Testis (tissue), 3 donors: Measurements from ENCODE around the gene OSBPL5. TPM values are rescaled to one million over a fixed set of nuclear protein-coding genes. Genes with fewer than 3 reads are reported as not detected.

Experiments
- DNase-seq: peaks from one replicate; pipeline ENCODE4 v3.0.0-alpha.2; 2019
- H3K27ac ChIP-seq, 2 donors: fragments of 200-600 bp; sonication (generic); one replicate each; pipeline ENCODE4 v1.5.1; 2019
- H3K27me3 ChIP-seq: fragments of 200-600 bp; sonication (generic); one replicate; pipeline ENCODE4 v1.5.1; 2019
- H3K36me3 ChIP-seq: fragments of 200-600 bp; sonication (generic); one replicate; pipeline ENCODE4 v1.5.1; 2017; ENCODE audit warnings: low read depth; ENCODE audit errors: missing control alignments
- H3K4me1 ChIP-seq: fragments of 200-600 bp; sonication (generic); one replicate; pipeline ENCODE4 v1.5.1; 2019
- H3K4me3 ChIP-seq, 2 donors: fragments of 200-600 bp; sonication (generic); one replicate each; pipeline ENCODE4 v1.5.1; 2017 to 2019
- H3K9me3 ChIP-seq: fragments of 200-600 bp; sonication (generic); one replicate; pipeline ENCODE4 v1.5.1; 2017
- POLR2A ChIP-seq: fragments of 450-650 bp; IDR thresholded peaks from one replicate; pipeline ENCODE4 v1.6.1; 2017; ENCODE audit warnings: antibody characterized with exemption, mild to moderate bottlenecking, moderate library complexity
- WGBS, 2 donors: methylation state at CpG; one replicate each; pipeline ENCODE4 v1.1.5; 2018; 5-methylcytosine and 5-hydroxymethylcytosine counted together
- intact Hi-C: fragments of 100-400 bp; cut with DNase I; formaldehyde crosslinking; loops from one replicate; pipeline ENCODE4 v1.15.1; 2023; ENCODE audit warnings: low total_unique reads
- polyA plus RNA-seq: library from polyadenylated mRNA; stranded (reverse); fragments of 350-450 nt; fragmentation: Illumina TruSeq; extraction: RNeasy Lipid Tissue Mini Kit (QIAGEN cat#74804); gene quantifications from one replicate; pipeline ENCODE4 v1.2.3, GENCODE V29; 2014; ENCODE audit warnings: low read depth, low replicate concordance; ENCODE audit not compliant: insufficient read depth
- total RNA-seq, 2 donors: library from RNA; depleted of rRNA; stranded (reverse); fragments of >200 nt; gene quantifications; one replicate each; pipeline ENCODE4 v1.2.3, GENCODE V29; 2016
- TF ChIP-seq, protein P1 (sequence below), 3 experiments: fragments of 450-650 bp in 2 of 3; fragments of 200-600 bp in 1 of 3; sonication (generic) in 1 of 3; IDR thresholded peaks; one replicate each; pipeline ENCODE4 v1.5.1; 2016 to 2019; ENCODE audit warnings: antibody characterized with exemption in 3 of 3, mild to moderate bottlenecking in 2 of 3, moderate library complexity in 1 of 3

OSBPL5 gene
- total and polyA plus RNA-seq, 3 donors from 2014 or later: 8.9 to 18.1 (median 13.2) TPM

DNA sequence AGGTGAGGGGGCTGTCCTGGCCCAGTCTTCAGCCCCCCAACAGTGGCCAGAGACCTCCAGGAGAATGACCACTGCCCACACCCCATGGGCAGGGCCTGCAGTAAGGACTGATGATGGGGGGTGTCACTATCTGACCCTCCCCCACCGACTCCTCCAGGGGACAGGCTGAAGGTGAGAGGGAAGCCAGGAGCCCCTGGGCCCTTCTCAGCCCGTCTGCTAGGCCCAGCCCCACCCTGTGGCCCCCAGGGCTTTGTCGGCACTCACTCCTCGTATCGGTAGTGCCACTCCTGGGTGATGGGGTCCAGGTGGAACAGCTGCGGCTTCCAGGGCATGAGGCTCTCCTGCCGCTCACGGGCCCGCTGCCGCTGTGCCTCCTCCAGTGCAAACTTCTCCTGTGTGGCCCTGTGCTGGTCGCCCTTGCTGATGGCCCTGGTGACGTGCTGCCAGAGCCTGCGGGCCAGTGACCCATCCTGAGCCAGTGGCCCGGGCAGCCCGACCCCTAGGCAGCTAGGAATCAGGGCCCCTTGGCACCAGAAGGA, 72.4 kb downstream of the OSBPL5 start:
- Histone ChIP-seq H3K4me1 (no peaks in the 10 kb centered on the region), H3K4me3 (no peak overlapping the region), H3K36me3 (no peaks in the 10 kb centered on the region), H3K27ac (no peak overlapping the region), H3K9me3 (no peaks in the 10 kb centered on the region), H3K27me3 (no peaks in the 10 kb centered on the region)
- WGBS, 2 donors: 87% methylated on average over 14 of the region's 15 CpGs; no CpG with 5 or more reads in 1 of the 2 donors
- TF ChIP-seq, protein P1, sequence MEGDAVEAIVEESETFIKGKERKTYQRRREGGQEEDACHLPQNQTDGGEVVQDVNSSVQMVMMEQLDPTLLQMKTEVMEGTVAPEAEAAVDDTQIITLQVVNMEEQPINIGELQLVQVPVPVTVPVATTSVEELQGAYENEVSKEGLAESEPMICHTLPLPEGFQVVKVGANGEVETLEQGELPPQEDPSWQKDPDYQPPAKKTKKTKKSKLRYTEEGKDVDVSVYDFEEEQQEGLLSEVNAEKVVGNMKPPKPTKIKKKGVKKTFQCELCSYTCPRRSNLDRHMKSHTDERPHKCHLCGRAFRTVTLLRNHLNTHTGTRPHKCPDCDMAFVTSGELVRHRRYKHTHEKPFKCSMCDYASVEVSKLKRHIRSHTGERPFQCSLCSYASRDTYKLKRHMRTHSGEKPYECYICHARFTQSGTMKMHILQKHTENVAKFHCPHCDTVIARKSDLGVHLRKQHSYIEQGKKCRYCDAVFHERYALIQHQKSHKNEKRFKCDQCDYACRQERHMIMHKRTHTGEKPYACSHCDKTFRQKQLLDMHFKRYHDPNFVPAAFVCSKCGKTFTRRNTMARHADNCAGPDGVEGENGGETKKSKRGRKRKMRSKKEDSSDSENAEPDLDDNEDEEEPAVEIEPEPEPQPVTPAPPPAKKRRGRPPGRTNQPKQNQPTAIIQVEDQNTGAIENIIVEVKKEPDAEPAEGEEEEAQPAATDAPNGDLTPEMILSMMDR (IDR thresholded peaks at IDR 0.05): no peak
- TF ChIP-seq POLR2A: no peak
- no peak for DNase-seq
- intact Hi-C loops: loop anchor here (5.0 to 10.0 kb wide), 2 partner anchors 55 to 62 kb away; no protein-coding TSS in a partner anchor

DNA sequence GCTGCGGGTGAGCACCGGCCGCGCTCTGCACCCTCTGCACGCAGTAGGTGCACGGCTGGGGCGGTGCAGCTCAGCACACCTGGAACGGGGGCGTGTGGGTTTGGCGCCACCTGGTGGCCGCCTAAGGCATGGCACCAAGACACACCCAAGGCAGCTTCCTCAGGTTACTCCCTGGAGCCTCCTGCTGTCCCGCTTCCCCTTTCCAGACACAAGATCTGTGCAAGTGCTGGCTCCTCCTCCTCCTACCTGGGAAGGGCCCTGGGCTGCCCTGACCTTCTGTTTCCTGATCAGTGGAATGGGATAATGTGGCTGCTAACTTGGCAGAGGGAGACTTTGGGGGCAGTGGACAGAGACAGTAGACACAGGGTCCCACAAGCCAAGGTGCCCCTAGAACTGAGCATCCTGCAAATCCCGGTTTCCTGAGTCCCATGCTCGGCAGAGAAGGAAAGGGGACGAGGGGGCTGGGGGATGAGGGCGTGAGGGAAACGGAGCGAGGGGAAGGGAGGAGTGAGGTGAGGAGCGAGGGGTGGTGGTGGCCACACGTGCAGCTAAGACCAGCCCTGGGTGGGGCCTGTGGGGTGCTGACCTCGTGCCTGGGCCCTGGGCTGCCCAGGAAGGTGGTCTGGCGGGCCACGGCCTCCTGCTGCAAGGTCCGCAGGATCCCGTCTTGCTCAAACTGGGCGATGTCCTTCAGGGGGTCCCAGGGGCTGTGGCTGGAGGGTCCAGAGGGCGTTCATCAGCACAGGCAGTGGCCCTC, 73.1 kb downstream of the OSBPL5 start:
- Histone ChIP-seq H3K9me3 (no peaks in the 10 kb centered on the region), H3K36me3 (no peaks in the 10 kb centered on the region), H3K27ac (no peak overlapping the region), H3K4me3 (no peak overlapping the region), H3K4me1 (no peaks in the 10 kb centered on the region), H3K27me3 (no peaks in the 10 kb centered on the region)
- peak; percentile 78 for DNase-seq
- WGBS, 2 donors: 68 to 69% methylated on average over 9 to 22 of the region's 27 CpGs
- intact Hi-C loops: loop anchor here (5.0 to 10.0 kb wide), 2 partner anchors 55 to 63 kb away; no protein-coding TSS in a partner anchor
- TF ChIP-seq, protein P1 (IDR thresholded peaks at IDR 0.05): peak; percentile 93 to 100 (median 97)
- TF ChIP-seq POLR2A: no peak

DNA sequence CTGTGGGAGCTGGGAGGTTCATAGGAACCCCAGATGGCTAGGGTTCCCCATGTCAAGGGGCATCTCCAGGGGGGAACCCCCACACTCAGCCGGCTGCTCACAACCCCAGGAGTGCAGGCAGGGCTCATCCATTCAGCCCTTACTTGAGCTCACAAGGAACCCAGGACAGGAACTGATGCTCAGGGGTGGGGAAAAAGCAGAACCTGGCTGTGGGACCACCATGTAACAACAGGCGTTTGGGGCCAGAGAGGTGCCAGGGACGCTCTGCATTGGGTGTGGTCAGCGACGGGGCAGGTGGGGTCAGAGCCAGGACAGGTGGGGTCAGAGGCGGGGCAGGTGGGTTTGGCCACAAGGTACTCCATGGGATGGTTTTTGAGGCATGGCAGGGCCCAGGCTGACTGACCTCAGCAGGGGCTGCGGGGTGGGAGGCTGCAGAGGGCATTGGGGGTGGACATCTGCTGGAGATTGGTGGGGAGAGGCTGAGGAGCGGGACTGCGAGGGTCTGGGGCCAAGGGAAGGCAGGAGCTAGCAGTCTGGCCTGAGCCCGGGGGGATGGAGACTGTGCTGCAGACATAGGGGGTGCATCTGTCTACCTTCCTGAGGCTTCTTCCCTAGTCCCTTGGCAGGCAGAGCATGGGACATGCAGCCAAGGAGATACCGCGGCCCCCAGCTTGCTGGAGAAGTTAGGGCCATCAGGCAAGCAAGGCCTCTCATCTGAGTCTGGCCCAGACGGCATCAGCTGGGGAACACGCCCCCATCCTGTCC, 73.8 kb downstream of the OSBPL5 start:
- Histone ChIP-seq H3K27me3 (no peaks in the 10 kb centered on the region), H3K27ac (no peak overlapping the region), H3K9me3 (no peaks in the 10 kb centered on the region), H3K4me3 (no peak overlapping the region), H3K36me3 (no peaks in the 10 kb centered on the region), H3K4me1 (no peaks in the 10 kb centered on the region)
- DNase-seq: no peak
- TF ChIP-seq, protein P1 (IDR thresholded peaks at IDR 0.05): no peak
- no peak for TF ChIP-seq POLR2A
- intact Hi-C loops: loop anchor here (5.0 to 10.0 kb wide), 2 partner anchors 54 to 64 kb away; no protein-coding TSS in a partner anchor
- 73 to 94% methylated on average over 6 to 14 of the region's 14 CpGs for WGBS, 2 donors

DNA sequence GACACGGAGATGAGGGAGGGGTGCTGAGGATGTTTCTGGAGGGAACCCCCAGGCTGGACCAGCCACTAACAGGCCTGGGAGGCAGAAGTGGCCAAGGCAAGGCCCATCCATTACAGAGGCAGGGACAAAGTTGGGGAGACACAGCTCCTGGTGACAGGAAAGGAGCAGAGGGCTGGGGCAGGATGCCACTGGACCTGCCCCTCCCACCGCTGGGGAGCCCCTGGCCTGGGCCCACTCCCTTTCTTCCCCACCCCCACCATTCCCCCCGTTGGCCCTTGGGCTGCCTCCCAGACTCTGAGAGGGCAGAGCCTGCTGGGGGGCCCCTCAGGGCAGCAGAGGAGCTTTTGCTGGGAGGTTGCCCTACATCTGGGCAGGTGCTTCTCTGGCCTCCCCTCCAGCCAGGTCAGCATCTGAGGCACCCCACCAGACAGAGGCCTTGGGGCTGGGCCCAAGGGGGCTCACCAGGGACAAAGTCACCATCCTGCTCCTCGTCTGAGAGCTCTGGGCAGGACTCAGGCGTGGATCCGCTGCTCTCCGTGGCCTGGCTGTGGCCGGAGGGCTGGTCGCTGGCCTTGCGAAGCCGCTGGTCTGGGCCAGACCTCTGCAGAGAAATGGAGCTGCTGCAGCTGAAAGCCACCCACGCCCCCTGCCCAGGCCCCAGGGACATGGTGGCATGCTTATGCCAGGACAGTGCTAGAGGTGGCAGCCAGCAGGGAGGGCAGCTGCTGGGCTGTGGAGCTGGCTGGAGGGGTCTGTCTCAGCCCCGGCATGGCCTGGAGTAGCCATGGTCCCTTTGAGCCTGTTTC, 74.8 kb downstream of the OSBPL5 start:
- H3K27ac ChIP-seq: no peak overlapping the region
- H3K4me1 ChIP-seq: no peaks in the 10 kb centered on the region
- no peak for DNase-seq
- no peaks in the 10 kb centered on the region for H3K36me3 ChIP-seq
- H3K4me3 ChIP-seq: no peak overlapping the region
- WGBS, 2 donors: 87 to 100% methylated on average over 4 to 13 of the region's 13 CpGs
- H3K27me3 ChIP-seq: no peaks in the 10 kb centered on the region
- no peaks in the 10 kb centered on the region for H3K9me3 ChIP-seq
- intact Hi-C loops: loop anchor here (5.0 to 10.0 kb wide), 2 partner anchors 53 to 65 kb away; no protein-coding TSS in a partner anchor
- TF ChIP-seq POLR2A: no peak
- TF ChIP-seq, protein P1 (IDR thresholded peaks at IDR 0.05): no peak
